Measurements from ENCODE around the gene TJAP1. TPM values are rescaled to one million over a fixed set of nuclear protein-coding genes. Genes with fewer than 3 reads are reported as not detected.
"Not testable (repeated sequence)": the region's sequence is repeated elsewhere in the genome, so short reads cannot be mapped to it uniquely, and the experiment has no call there.

TJAP1 gene
- total and polyA plus RNA-seq, 2 donors (not counting 3 experiments of a cell fraction or from before 2014, with no cell fraction given) = 28.4 to 31.8 TPM

DNA sequence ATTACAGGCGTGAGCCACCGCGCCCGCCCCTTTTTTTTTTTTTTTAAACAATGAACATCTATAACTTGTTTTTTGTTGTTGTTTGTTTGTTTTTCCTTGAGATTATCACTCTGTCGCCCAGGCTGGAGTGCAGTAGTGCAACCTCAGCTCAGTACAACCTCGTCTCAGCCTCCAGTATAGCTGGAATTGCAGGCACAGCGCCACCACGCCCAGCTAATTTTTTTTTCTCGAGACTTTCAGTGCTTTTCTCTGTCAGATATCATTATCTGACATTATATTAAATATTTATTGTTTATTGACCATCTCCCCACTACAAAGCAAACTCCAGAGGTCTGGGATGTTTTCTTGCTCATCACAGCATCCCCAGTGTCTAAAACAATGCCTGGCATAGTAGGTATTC lies 19.7 kb upstream of the TJAP1 start:
- ChIA-PET POLR2A (interaction anchor here (0.7 kb wide), 2 partner anchors 20 to 33 kb away, joined by 3 to 5 read pairs; partner anchors contain the start of gene TJAP1), CTCF (interaction anchor here (1.6 to 21.3 kb wide), 2 partner anchors 19 to 44 kb away, joined by 3 to 289 read pairs; partner anchors contain the start of gene LRRC73)
- Histone ChIP-seq H3K27ac (ENCODE audit: insufficient read depth, low read depth, low read length) (no peak overlapping the region), H4K20me1 (replicated peaks; ENCODE audit: control insufficient read depth, extremely low read depth, insufficient read depth, low read length) (no peaks in the 10 kb centered on the region), H3K4me1 (ENCODE audit: control insufficient read depth, extremely low read depth, insufficient read depth, low read length) (peaks cover 9% of the 10 kb centered on the region), H3K9ac (replicated peaks; ENCODE audit: extremely low read depth, insufficient read depth, low read length) (no peak overlapping the region), H3K9me3 (replicated peaks; ENCODE audit: control insufficient read depth, insufficient read depth, low read length) (no peaks in the 10 kb centered on the region), H3K4me3 (replicated peaks in 1 of 3; ENCODE audit: insufficient read depth in 1 of 3, low read depth in 1 of 3, low read length in 3 of 3) (no peak overlapping the region), H3K36me3 (ENCODE audit: control insufficient read depth in 2 of 2, extremely low read depth in 1 of 2, insufficient read depth in 2 of 2, low read length in 2 of 2) (no peaks in the 10 kb centered on the region), H3K9me1 (replicated peaks; ENCODE audit: control insufficient read depth, extremely low read depth, insufficient read depth, low read length) (no peaks in the 10 kb centered on the region), H3K79me2 (ENCODE audit: control insufficient read depth, insufficient read depth, low read length) (no peaks in the 10 kb centered on the region), H2AFZ (ENCODE audit: low read depth, low read length) (no peak overlapping the region), H3K4me2 (ENCODE audit: insufficient read depth, low read length) (no peak overlapping the region), H3K27me3 (ENCODE audit: control insufficient read depth in 2 of 2, insufficient read depth in 2 of 2, low read length in 2 of 2) (peaks cover 10 to 26% of the 10 kb centered on the region in 2 experiments)
- dilution Hi-C loops (cut with MboI; ENCODE audit: extremely low pct_ligation_motif_present, low sequenced_read_pairs) = no loop called here
- TF ChIP-seq, protein P1, sequence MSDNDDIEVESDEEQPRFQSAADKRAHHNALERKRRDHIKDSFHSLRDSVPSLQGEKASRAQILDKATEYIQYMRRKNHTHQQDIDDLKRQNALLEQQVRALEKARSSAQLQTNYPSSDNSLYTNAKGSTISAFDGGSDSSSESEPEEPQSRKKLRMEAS (IDR thresholded peaks at IDR 0.05; ENCODE audit: insufficient read depth, insufficient read length) = no peak
- TF ChIP-seq FOS (IDR thresholded peaks at IDR 0.05; ENCODE audit: borderline replicate concordance, insufficient read depth, low read length) (no peak), POLR2A (IDR thresholded peaks at IDR 0.05; ENCODE audit: low read depth, low read length) (no peak), MYC (IDR thresholded peaks at IDR 0.05; ENCODE audit: low read depth, low read length) (no peak), POLR2AphosphoS5 (IDR thresholded peaks at IDR 0.05; ENCODE audit: insufficient read depth, low read depth, low read length) (no peak), GATA2 (IDR thresholded peaks at IDR 0.05; ENCODE audit: insufficient read depth, insufficient read length, low read depth, low read length) (no peak), EZH2 (IDR thresholded peaks at IDR 0.05; ENCODE audit: borderline replicate concordance, low read depth, low read length, severe bottlenecking) (no peak), JUN (IDR thresholded peaks at IDR 0.05; ENCODE audit: borderline replicate concordance, insufficient read depth, insufficient read length, low read depth) (no peak)
- TF ChIP-seq, protein P2, sequence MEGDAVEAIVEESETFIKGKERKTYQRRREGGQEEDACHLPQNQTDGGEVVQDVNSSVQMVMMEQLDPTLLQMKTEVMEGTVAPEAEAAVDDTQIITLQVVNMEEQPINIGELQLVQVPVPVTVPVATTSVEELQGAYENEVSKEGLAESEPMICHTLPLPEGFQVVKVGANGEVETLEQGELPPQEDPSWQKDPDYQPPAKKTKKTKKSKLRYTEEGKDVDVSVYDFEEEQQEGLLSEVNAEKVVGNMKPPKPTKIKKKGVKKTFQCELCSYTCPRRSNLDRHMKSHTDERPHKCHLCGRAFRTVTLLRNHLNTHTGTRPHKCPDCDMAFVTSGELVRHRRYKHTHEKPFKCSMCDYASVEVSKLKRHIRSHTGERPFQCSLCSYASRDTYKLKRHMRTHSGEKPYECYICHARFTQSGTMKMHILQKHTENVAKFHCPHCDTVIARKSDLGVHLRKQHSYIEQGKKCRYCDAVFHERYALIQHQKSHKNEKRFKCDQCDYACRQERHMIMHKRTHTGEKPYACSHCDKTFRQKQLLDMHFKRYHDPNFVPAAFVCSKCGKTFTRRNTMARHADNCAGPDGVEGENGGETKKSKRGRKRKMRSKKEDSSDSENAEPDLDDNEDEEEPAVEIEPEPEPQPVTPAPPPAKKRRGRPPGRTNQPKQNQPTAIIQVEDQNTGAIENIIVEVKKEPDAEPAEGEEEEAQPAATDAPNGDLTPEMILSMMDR (IDR thresholded peaks at IDR 0.05; ENCODE audit: extremely low read depth in 1 of 2, insufficient read depth in 1 of 2, low read depth in 1 of 2, low read length in 2 of 2) = no peak
- DNase-seq (ENCODE audit: low read depth, low spot score) = no peak
- BruUV-seq (replicated peaks) = no TSS peak
- FAIRE-seq = no peak
- intact Hi-C loops (cut with micrococcal nuclease) = no loop called here

DNA sequence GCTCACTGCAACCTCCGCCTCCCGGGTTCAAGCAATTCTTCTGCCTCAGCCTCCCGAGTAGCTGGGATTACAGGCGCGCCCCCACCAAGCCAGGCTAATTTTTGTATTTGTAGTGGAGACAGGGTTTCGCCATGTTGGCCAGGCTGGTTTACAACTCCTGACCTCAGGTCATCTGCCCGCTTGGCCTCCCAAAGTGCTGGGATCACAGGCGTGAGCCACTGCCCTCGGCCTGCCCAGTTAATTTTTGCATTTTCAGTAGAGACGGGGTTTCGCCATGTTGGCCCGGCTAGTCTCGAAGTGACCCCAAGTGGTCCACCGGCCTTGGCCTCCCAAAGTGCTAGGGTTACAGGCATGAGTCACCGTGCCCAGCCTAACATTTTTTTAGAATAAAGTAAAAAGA lies 19.2 kb upstream of the TJAP1 start:
- H2AFZ ChIP-seq (ENCODE audit: low read depth, low read length); H3K27ac ChIP-seq (ENCODE audit: insufficient read depth, low read depth, low read length); H4K20me1 ChIP-seq (replicated peaks; ENCODE audit: control insufficient read depth, extremely low read depth, insufficient read depth, low read length); dilution Hi-C loops (cut with MboI; ENCODE audit: extremely low pct_ligation_motif_present, low sequenced_read_pairs); H3K9me3 ChIP-seq (replicated peaks; ENCODE audit: control insufficient read depth, insufficient read depth, low read length); H3K4me1 ChIP-seq (ENCODE audit: control insufficient read depth, extremely low read depth, insufficient read depth, low read length); POLR2A ChIA-PET; H3K36me3 ChIP-seq (ENCODE audit: control insufficient read depth in 2 of 2, extremely low read depth in 1 of 2, insufficient read depth in 2 of 2, low read length in 2 of 2); H3K79me2 ChIP-seq (ENCODE audit: control insufficient read depth, insufficient read depth, low read length); FAIRE-seq; H3K4me3 ChIP-seq (replicated peaks in 1 of 3; ENCODE audit: insufficient read depth in 1 of 3, low read depth in 1 of 3, low read length in 3 of 3); BruUV-seq (replicated peaks); H3K9ac ChIP-seq (replicated peaks; ENCODE audit: extremely low read depth, insufficient read depth, low read length); DNase-seq (ENCODE audit: low read depth, low spot score); H3K9me1 ChIP-seq (replicated peaks; ENCODE audit: control insufficient read depth, extremely low read depth, insufficient read depth, low read length); H3K4me2 ChIP-seq (ENCODE audit: insufficient read depth, low read length); intact Hi-C loops (cut with micrococcal nuclease): not testable (repeated sequence)
- CTCF ChIA-PET = interaction anchor here (1.6 to 21.3 kb wide), 2 partner anchors 19 to 43 kb away, joined by 3 to 289 read pairs; partner anchors contain the start of gene LRRC73
- H3K27me3 ChIP-seq (ENCODE audit: control insufficient read depth in 2 of 2, insufficient read depth in 2 of 2, low read length in 2 of 2) = peaks cover 13 to 30% of the 10 kb centered on the region in 2 experiments
